ENCODE results near the gene RNH1. TPM values are rescaled to one million over a fixed set of nuclear protein-coding genes. Genes with fewer than 3 reads are reported as not detected.

The RNH1 gene
- total and polyA plus RNA-seq, 2 of the 8 experiments (the other 6 are each of a cell fraction or from before 2014, with no cell fraction given): 48.7 to 49.8 TPM

DNA sequence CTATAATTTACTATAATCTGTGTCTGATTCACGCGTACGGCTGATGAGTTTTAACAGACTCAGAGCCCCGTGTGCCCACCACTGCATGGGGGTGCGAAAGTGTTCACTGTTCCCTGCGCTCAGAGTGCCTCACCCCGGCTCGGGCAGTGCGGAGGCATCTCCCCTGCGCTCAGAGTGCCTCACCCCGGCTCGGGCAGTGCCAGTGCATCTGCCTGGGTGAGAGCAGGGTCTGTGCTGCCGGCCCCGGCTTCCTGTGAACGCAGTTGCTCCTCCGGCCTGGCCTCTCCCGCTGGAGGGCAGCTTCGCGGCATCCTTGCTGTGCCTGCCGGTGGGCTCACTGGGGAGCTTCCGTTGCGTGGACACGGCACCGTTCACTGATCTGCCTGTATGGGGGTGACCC is 42.7 kb downstream of the RNH1 start (continued):
- TF ChIP-seq SP4 (IDR thresholded peaks at IDR 0.05; ENCODE audit: low read length): no peak
- TF ChIP-seq CHD2 (IDR thresholded peaks at IDR 0.05; ENCODE audit: low read length): no peak
- TF ChIP-seq SRF (IDR thresholded peaks at IDR 0.05; ENCODE audit: low read depth, low read length): no peak

All from H1 (cell line).